ENCODE data around the gene PROSER2.

- TF ChIP-seq CTCF (IDR thresholded peaks at IDR 0.05) (no peak), POLR2AphosphoS5 (IDR thresholded peaks at IDR 0.05; ENCODE audit: low read depth, low read length) (no peak), TCF7L2 (IDR thresholded peaks at IDR 0.05; ENCODE audit: low read depth, low read length) (no peak), REST (IDR thresholded peaks at IDR 0.05; ENCODE audit: insufficient read depth in 1 of 2, low read depth in 2 of 2, low read length in 1 of 2) (no peak)
Measured at GRCh38 chr10:11830836-11831519, 7.8 kb downstream of the PROSER2 start.

Data from Panc1 (cell line).